Gastroesophageal sphincter (tissue), 4 donors: ENCODE results near the gene AP3D1. TPM values are rescaled to one million over a fixed set of nuclear protein-coding genes. Genes with fewer than 3 reads are reported as not detected.

Source experiments
- ATAC-seq: fragments of 150-250 bp; one replicate; pipeline ENCODE4 v1.9.1; 2016; ENCODE audit warnings: mild to moderate bottlenecking, moderate library complexity
- H3K27ac ChIP-seq, 4 donors: fragments of 200-600 bp; sonication (generic) in 3 of 4; 1 replicate in 3 of 4; 2 replicates in 1 of 4; pipeline ENCODE4 v1.5.1; 2016 to 2019
- H3K27me3 ChIP-seq: fragments of 200-600 bp; sonication (generic); one replicate; pipeline ENCODE4 v1.5.1; 2019
- H3K36me3 ChIP-seq, 2 donors: fragments of 200-600 bp; sonication (generic); one replicate each; pipeline ENCODE4 v1.5.1; 2019; ENCODE audit warnings: control low read depth in 1 of 2
- H3K4me1 ChIP-seq, 3 donors: fragments of 200-600 bp; sonication (generic); 1 replicate in 2 of 3; 2 replicates in 1 of 3; pipeline ENCODE4 v1.5.1; 2016 to 2019; ENCODE audit warnings: control low read depth in 2 of 3
- H3K4me3 ChIP-seq, 2 donors: fragments of 200-600 bp; sonication (generic); one replicate each; pipeline ENCODE4 v1.5.1; 2019; ENCODE audit warnings: mild to moderate bottlenecking in 1 of 2, moderate library complexity in 1 of 2
- H3K9me3 ChIP-seq, 3 donors: fragments of 200-600 bp; sonication (generic); one replicate each; pipeline ENCODE4 v1.5.1; 2017 to 2019; ENCODE audit warnings: control low read depth in 2 of 3
- CTCF ChIP-seq, 4 experiments: fragments of 200-600 bp in 2 of 4; fragments of 450-650 bp in 2 of 4; sonication (generic) in 1 of 4; IDR thresholded peaks; one replicate each; pipeline ENCODE4 v1.5.1; 2017 to 2019; ENCODE audit warnings: antibody characterized with exemption in 4 of 4, mild to moderate bottlenecking in 2 of 4, moderate library complexity in 2 of 4
- EP300 ChIP-seq: sonication (generic); formaldehyde crosslinking; IDR thresholded peaks from one replicate; pipeline ENCODE4 v1.6.1; 2017; ENCODE audit warnings: antibody characterized with exemption, mild to moderate bottlenecking
- POLR2A ChIP-seq, 2 donors: fragments of 450-650 bp; IDR thresholded peaks; one replicate each; pipeline ENCODE4 v1.6.1; 2017; ENCODE audit warnings: antibody characterized with exemption in 2 of 2, mild to moderate bottlenecking in 2 of 2, moderate library complexity in 1 of 2
- POLR2AphosphoS5 ChIP-seq: sonication (generic); formaldehyde crosslinking; IDR thresholded peaks from one replicate; pipeline ENCODE4 v1.6.1; 2017; ENCODE audit warnings: antibody characterized with exemption
- WGBS, 2 donors: methylation state at CpG; one replicate each; pipeline ENCODE4 v1.1.5; 2018; ENCODE audit warnings: low coverage in 1 of 2; 5-methylcytosine and 5-hydroxymethylcytosine counted together
- total RNA-seq, 4 donors: library from RNA; depleted of rRNA; stranded (reverse); fragments of >200 nt; gene quantifications; one replicate each; pipeline ENCODE4 v1.1.0, GENCODE V29; 2016

The AP3D1 gene
- total RNA-seq, 4 donors from 2014 or later, result 69.9 to 132 (median 73.8) TPM

- no peak for TF ChIP-seq POLR2AphosphoS5
- TF ChIP-seq EP300, result no peak
- TF ChIP-seq POLR2A (IDR thresholded peaks at IDR 0.05), result no peak
- TF ChIP-seq CTCF (IDR thresholded peaks at IDR 0.05), result no peak
- ATAC-seq, result no peak
- no peak overlapping the region for H3K27ac ChIP-seq
- no peaks in the 10 kb centered on the region for H3K27me3 ChIP-seq
- H3K4me3 ChIP-seq, result no peak overlapping the region
- WGBS, 2 donors, result 100% methylated on average over 1 of the region's 10 CpGs; no CpG with 5 or more reads in 1 of the 2 donors
- no peaks in the 10 kb centered on the region for H3K9me3 ChIP-seq
- no peaks in the 10 kb centered on the region for H3K4me1 ChIP-seq
- H3K36me3 ChIP-seq, result peaks cover 0 to 100% of the 10 kb centered on the region in 2 donors
Observed at GRCh38 chr19:2122982-2123381, 28.4 kb downstream of the AP3D1 start.

- H3K4me3 ChIP-seq, result no peak overlapping the region
- peaks cover 0 to 100% of the 10 kb centered on the region in 2 donors for H3K36me3 ChIP-seq
- WGBS, 2 donors, result 77 to 83% methylated on average over 10 to 13 of the region's 15 CpGs
Observed at GRCh38 chr19:2122251-2122650, 29.1 kb downstream of the AP3D1 start.

GRCh38 chr19:2121416-2122051, 29.8 kb downstream of the AP3D1 start:
- ATAC-seq, result no peak
- no CpG with 5 or more reads among the region's 27 CpGs for WGBS, 2 donors
- Histone ChIP-seq H3K9me3 (no peaks in the 10 kb centered on the region), H3K36me3 (peaks cover 0 to 100% of the 10 kb centered on the region in 2 donors), H3K4me3 (no peak overlapping the region), H3K4me1 (no peaks in the 10 kb centered on the region), H3K27ac (no peak overlapping the region), H3K27me3 (no peaks in the 10 kb centered on the region)
- TF ChIP-seq POLR2A (IDR thresholded peaks at IDR 0.05), result no peak
- TF ChIP-seq POLR2AphosphoS5, result no peak
- no peak for TF ChIP-seq CTCF (IDR thresholded peaks at IDR 0.05)
- no peak for TF ChIP-seq EP300

More at GRCh38 chr19:2122251-2122650, 29.1 kb downstream of the AP3D1 start:
- Histone ChIP-seq H3K9me3 (no peaks in the 10 kb centered on the region), H3K4me1 (no peaks in the 10 kb centered on the region), H3K27me3 (no peaks in the 10 kb centered on the region), H3K27ac (no peak overlapping the region)
- TF ChIP-seq POLR2AphosphoS5 (no peak), POLR2A (IDR thresholded peaks at IDR 0.05) (no peak), EP300 (no peak), CTCF (IDR thresholded peaks at IDR 0.05) (no peak)
- no peak for ATAC-seq

- TF ChIP-seq CTCF (IDR thresholded peaks at IDR 0.05), result no peak
- TF ChIP-seq POLR2AphosphoS5, result no peak
- no peak for TF ChIP-seq POLR2A (IDR thresholded peaks at IDR 0.05)
- TF ChIP-seq EP300, result no peak
- H3K36me3 ChIP-seq, result peaks cover 0 to 100% of the 10 kb centered on the region in 2 donors
- no peak overlapping the region for H3K27ac ChIP-seq
- H3K9me3 ChIP-seq, result no peaks in the 10 kb centered on the region
- H3K4me1 ChIP-seq, result no peaks in the 10 kb centered on the region
- H3K27me3 ChIP-seq, result no peaks in the 10 kb centered on the region
- ATAC-seq, result no peak
- no peak overlapping the region for H3K4me3 ChIP-seq
- WGBS, 2 donors, result no CpG with 5 or more reads among the region's 26 CpGs
Observed at GRCh38 chr19:2120821-2121220, 30.5 kb downstream of the AP3D1 start.
